ENCODE measurements around the gene GRAP2.
"Not testable (repeated sequence)": the region's sequence is repeated elsewhere in the genome, so short reads cannot be mapped to it uniquely, and the experiment has no call there.

GRAP2 gene

GRCh38 chr22:39900306-39901227 is at the start of gene GRAP2:
GRAP2 (plus strand) TSS chr22:39901084; CDS start chr22:39947107, 46,023 bp downstream.
- no peak for DNase-seq

GRCh38 chr22:39851606-39852315 is 49.1 kb upstream of the GRAP2 start:
- DNase-seq: no peak

GRCh38 chr22:39852799-39853198 is 48.1 kb upstream of the GRAP2 start:
- no peak for DNase-seq

GRCh38 chr22:39856588-39856987 is 44.3 kb upstream of the GRAP2 start:
- no peak for DNase-seq

- DNase-seq: no peak
Observed at GRCh38 chr22:39859903-39860588, 40.8 kb upstream of the GRAP2 start.

- no peak for DNase-seq
Observed at GRCh38 chr22:39868741-39869140, 32.1 kb upstream of the GRAP2 start.

GRCh38 chr22:39869797-39870196 is 31.1 kb upstream of the GRAP2 start:
- not testable (repeated sequence) for DNase-seq

- no peak for DNase-seq
Observed at GRCh38 chr22:39871008-39871798, 29.7 kb upstream of the GRAP2 start.

- DNase-seq: no peak
Observed at GRCh38 chr22:39872548-39872947, 28.3 kb upstream of the GRAP2 start.

GRCh38 chr22:39873965-39874364 is 26.9 kb upstream of the GRAP2 start:
- DNase-seq: no peak

- not testable (repeated sequence) for DNase-seq
Observed at GRCh38 chr22:39875176-39875885, 25.6 kb upstream of the GRAP2 start.

GRCh38 chr22:39877079-39877845 is 23.6 kb upstream of the GRAP2 start:
- DNase-seq: no peak

GRCh38 chr22:39880722-39881121 is 20.2 kb upstream of the GRAP2 start:
- DNase-seq: no peak

- DNase-seq: no peak
Observed at GRCh38 chr22:39883057-39883456, 17.8 kb upstream of the GRAP2 start.

GRCh38 chr22:39889924-39890323 is 11.0 kb upstream of the GRAP2 start:
- DNase-seq: not testable (repeated sequence)

GRCh38 chr22:39893526-39893925 is 7.4 kb upstream of the GRAP2 start, which contains the start of gene ENTHD1:
ENTHD1 (minus strand) TSS chr22:39893760; CDS start chr22:39887748, 6,012 bp downstream.
- no peak for DNase-seq

- no peak for DNase-seq
Observed at GRCh38 chr22:39894554-39895092, 6.3 kb upstream of the GRAP2 start.

GRCh38 chr22:39895682-39896081 is 5.2 kb upstream of the GRAP2 start:
- no peak for DNase-seq

- DNase-seq: no peak
Observed at GRCh38 chr22:39896313-39896996, 4.4 kb upstream of the GRAP2 start.

GRCh38 chr22:39897841-39898240 is 3.0 kb upstream of the GRAP2 start:
- DNase-seq: no peak
